Nephron (organoid): ENCODE data around the gene CCNB3.
A peak's percentile ranks its signal among the peaks of the same experiment; 100 is the strongest.

Source experiments
- H3K27ac Mint-ChIP-seq, 3 experiments: 2 replicates each; pipeline ENCODE4 v1.8.0; 2020; ENCODE audit warnings: mixed read lengths in 3 of 3, mild to moderate bottlenecking in 2 of 3, moderate library complexity in 1 of 3
- H3K27me3 Mint-ChIP-seq: 2 replicates; pipeline ENCODE4 v1.8.0; 2021; ENCODE audit warnings: low read depth, mild to moderate bottlenecking, moderate library complexity, mixed read lengths
- H3K36me3 Mint-ChIP-seq: 2 replicates; pipeline ENCODE4 v1.8.0; 2020; ENCODE audit warnings: low read depth, mixed read lengths
- H3K4me1 Mint-ChIP-seq: 2 replicates; pipeline ENCODE4 v1.8.0; 2020; ENCODE audit warnings: mixed read lengths
- H3K4me3 Mint-ChIP-seq, 3 experiments: 2 replicates each; pipeline ENCODE4 v1.8.0; 2020; ENCODE audit warnings: mild to moderate bottlenecking in 3 of 3, mixed read lengths in 3 of 3, moderate library complexity in 2 of 3
- H3K9me3 Mint-ChIP-seq: 2 replicates; pipeline ENCODE4 v1.8.0; 2020; ENCODE audit warnings: mixed read lengths
- TF ChIP-seq, protein P1 (sequence below), 3 experiments: fragments of 200-600 bp; sonication (generic); IDR thresholded peaks; one replicate each; pipeline ENCODE4 v1.5.0; 2021; ENCODE audit warnings: antibody characterized with exemption in 3 of 3; ENCODE audit not compliant: unreplicated experiment in 3 of 3

CCNB3 gene

GRCh38 chrX:50168241-50168687 lies 36.3 kb upstream of the CCNB3 start:
- H3K4me1 Mint-ChIP-seq: no peaks in the 10 kb centered on the region
- peaks cover 9% of the 10 kb centered on the region for H3K9me3 Mint-ChIP-seq
- H3K27me3 Mint-ChIP-seq: no peaks in the 10 kb centered on the region
- TF ChIP-seq, protein P1, sequence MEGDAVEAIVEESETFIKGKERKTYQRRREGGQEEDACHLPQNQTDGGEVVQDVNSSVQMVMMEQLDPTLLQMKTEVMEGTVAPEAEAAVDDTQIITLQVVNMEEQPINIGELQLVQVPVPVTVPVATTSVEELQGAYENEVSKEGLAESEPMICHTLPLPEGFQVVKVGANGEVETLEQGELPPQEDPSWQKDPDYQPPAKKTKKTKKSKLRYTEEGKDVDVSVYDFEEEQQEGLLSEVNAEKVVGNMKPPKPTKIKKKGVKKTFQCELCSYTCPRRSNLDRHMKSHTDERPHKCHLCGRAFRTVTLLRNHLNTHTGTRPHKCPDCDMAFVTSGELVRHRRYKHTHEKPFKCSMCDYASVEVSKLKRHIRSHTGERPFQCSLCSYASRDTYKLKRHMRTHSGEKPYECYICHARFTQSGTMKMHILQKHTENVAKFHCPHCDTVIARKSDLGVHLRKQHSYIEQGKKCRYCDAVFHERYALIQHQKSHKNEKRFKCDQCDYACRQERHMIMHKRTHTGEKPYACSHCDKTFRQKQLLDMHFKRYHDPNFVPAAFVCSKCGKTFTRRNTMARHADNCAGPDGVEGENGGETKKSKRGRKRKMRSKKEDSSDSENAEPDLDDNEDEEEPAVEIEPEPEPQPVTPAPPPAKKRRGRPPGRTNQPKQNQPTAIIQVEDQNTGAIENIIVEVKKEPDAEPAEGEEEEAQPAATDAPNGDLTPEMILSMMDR (IDR thresholded peaks at IDR 0.05; ENCODE audit: unreplicated experiment in 3 of 3): no peak
- H3K36me3 Mint-ChIP-seq: no peaks in the 10 kb centered on the region
- H3K27ac Mint-ChIP-seq: no peak overlapping the region
- H3K4me3 Mint-ChIP-seq: no peak overlapping the region

DNA sequence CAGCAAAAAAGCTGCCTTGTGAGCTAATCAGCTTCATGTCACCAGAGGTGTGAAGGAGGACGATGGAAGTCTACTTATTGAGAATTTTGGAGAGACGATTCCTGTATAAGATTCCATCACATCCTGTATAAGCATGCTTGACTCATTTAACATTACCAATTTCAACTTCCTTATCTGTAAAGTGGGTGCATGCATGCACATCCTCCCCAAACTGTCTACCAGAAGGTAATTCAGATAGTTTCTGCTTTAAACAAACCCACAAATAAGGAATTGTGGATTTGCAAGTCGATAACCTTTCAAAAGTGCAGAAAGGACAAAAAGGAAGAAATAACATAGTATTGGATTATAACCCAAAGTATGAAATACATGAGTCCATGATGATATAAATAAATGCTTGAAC lies 34.8 kb upstream of the CCNB3 start:
- no peaks in the 10 kb centered on the region for H3K27me3 Mint-ChIP-seq
- peaks cover 17% of the 10 kb centered on the region for H3K9me3 Mint-ChIP-seq
- no peaks in the 10 kb centered on the region for H3K4me1 Mint-ChIP-seq
- TF ChIP-seq, protein P1 (IDR thresholded peaks at IDR 0.05; ENCODE audit: unreplicated experiment in 3 of 3): no peak
- no peak overlapping the region for H3K27ac Mint-ChIP-seq
- no peak overlapping the region for H3K4me3 Mint-ChIP-seq
- H3K36me3 Mint-ChIP-seq: no peaks in the 10 kb centered on the region

GRCh38 chrX:50180073-50180940 lies 24.3 kb upstream of the CCNB3 start:
- TF ChIP-seq, protein P1 (IDR thresholded peaks at IDR 0.05; ENCODE audit: unreplicated experiment in 3 of 3): no peak
- H3K4me1 Mint-ChIP-seq: no peaks in the 10 kb centered on the region
- no peak overlapping the region for H3K4me3 Mint-ChIP-seq

DNA sequence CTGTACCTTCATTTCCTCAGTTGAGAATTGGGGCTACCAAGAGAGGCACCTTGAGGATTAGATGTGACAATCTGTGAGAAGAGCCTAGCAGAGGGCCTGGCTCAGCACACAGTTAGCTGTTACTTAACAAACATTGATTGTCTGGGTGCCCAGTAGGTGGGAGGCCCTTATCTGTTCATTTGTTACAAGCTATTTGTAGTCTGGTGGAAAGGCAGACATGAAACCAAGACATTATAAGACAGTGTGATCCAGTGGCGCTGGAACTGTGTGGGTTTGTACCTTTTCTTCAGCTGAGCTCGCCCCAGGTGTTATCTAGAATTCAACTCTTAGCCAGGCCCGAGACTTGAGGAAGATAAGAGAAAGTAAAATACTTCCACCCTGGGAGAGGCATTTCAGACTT lies 20.7 kb upstream of the CCNB3 start:
- Mint-ChIP-seq H3K4me3 (no peak overlapping the region), H3K27ac (no peak overlapping the region)

More at GRCh38 chrX:50180073-50180940, 24.3 kb upstream of the CCNB3 start:
- no peaks in the 10 kb centered on the region for H3K36me3 Mint-ChIP-seq
- H3K27ac Mint-ChIP-seq: no peak overlapping the region
- H3K9me3 Mint-ChIP-seq: peaks cover 5% of the 10 kb centered on the region
- no peaks in the 10 kb centered on the region for H3K27me3 Mint-ChIP-seq

GRCh38 chrX:50188859-50189600 lies 15.5 kb upstream of the CCNB3 start:
- Mint-ChIP-seq H3K4me1 (peaks cover 48% of the 10 kb centered on the region), H3K4me3 (no peak overlapping the region), H3K27me3 (no peaks in the 10 kb centered on the region), H3K36me3 (no peaks in the 10 kb centered on the region), H3K9me3 (no peaks in the 10 kb centered on the region), H3K27ac (peak overlapping the region; percentile 75 to 93 (median 81))
- TF ChIP-seq, protein P1 (IDR thresholded peaks at IDR 0.05; ENCODE audit: unreplicated experiment in 3 of 3): no peak

More for the DNA sequence above, 20.7 kb upstream of the CCNB3 start:
- TF ChIP-seq, protein P1 (IDR thresholded peaks at IDR 0.05; ENCODE audit: unreplicated experiment in 3 of 3): no peak
- Mint-ChIP-seq H3K4me1 (peaks cover 25% of the 10 kb centered on the region), H3K36me3 (no peaks in the 10 kb centered on the region), H3K27me3 (no peaks in the 10 kb centered on the region), H3K9me3 (peaks cover 5% of the 10 kb centered on the region)
